Mucosa of descending colon (tissue), 3 donors: ENCODE data around the gene ST3GAL3. TPM values are rescaled to one million over a fixed set of nuclear protein-coding genes. Genes with fewer than 3 reads are reported as not detected.

Experiments used
- ATAC-seq: fragments of 200-7000 bp; cut with Tn5 transposase; one replicate; pipeline ENCODE4 v1.9.1; 2020; ENCODE audit warnings: mild to moderate bottlenecking, moderate library complexity
- DNase-seq, 3 donors: peaks; one replicate each; pipeline ENCODE4 v3.0.0-alpha.2; 2020
- H3K36me3 ChIP-seq: fragments of 200-600 bp; one replicate; pipeline ENCODE4 v1.8.0; 2021; ENCODE audit warnings: low read depth, mild to moderate bottlenecking
- H3K4me1 ChIP-seq: fragments of 200-600 bp; one replicate; pipeline ENCODE4 v1.8.0; 2021; ENCODE audit warnings: low read depth, mild to moderate bottlenecking
- H3K4me3 ChIP-seq: fragments of 200-600 bp; one replicate; pipeline ENCODE4 v1.8.0; 2021; ENCODE audit warnings: mild to moderate bottlenecking
- H3K9me3 ChIP-seq: fragments of 200-600 bp; one replicate; pipeline ENCODE4 v1.8.0; 2021; ENCODE audit warnings: mild to moderate bottlenecking
- intact Hi-C, 2 donors: fragments of 100-400 bp; cut with DNase I in 1 of 2; cut with micrococcal nuclease in 1 of 2; formaldehyde crosslinking; loops; one replicate each; pipeline versions ENCODE4 v1.11.0 to v1.11.1; 2022; cut with DNase I, micrococcal nuclease
- total RNA-seq, 3 donors: library from RNA; stranded (reverse); fragmentation: NEBNext Ultra II Directional in 2 of 3; extraction: Animal tissue kit (Norgen Biotek cat#: 25700) in 2 of 3; gene quantifications; one replicate each; pipeline versions ENCODE4 v1.2.1 to v1.2.4, GENCODE V29; 2021 to 2023
- TF ChIP-seq, protein P1 (sequence below): fragments of 200-600 bp; IDR thresholded peaks from one replicate; pipeline ENCODE4 v1.8.0; 2022; ENCODE audit warnings: antibody characterized with exemption, mild to moderate bottlenecking
- donor health status: DM: no; HTN: no; CAD: no; lungs with moderate emphysema.
- donor health status: DM: no; HTN: no; CAD: no.
- donor health status: DM: no; HTN: yes; CAD: no.

ST3GAL3 gene
- total RNA-seq, 3 donors from 2014 or later, result 9.5 to 26.3 (median 18.2) TPM

DNA sequence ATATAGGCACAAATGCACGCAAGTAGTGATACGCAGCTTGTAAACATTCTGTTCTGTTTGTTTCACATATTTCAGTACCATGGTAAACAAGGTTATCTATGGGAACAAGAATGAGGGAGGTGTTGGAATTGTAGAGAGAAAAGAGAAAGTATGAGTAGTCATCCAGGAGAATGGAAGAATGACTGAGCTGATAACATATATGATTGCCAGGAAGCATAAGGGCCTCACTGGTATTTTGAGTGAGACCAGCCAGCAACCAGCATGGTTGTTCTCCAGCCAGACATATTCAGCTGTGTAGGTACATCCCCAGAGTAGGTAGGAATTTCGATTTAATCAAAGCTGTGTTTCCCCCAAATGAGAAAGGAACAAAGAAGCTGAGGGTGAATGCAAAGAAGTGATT is 167.4 kb downstream of the ST3GAL3 start:
- ATAC-seq (peak; percentile 32), DNase-seq (no peak)
- intact Hi-C loops, result no loop called here
- Histone ChIP-seq H3K4me1 (no peaks in the 10 kb centered on the region), H3K4me3 (no peak overlapping the region), H3K9me3 (no peaks in the 10 kb centered on the region), H3K36me3 (no peaks in the 10 kb centered on the region)
- TF ChIP-seq, protein P1, sequence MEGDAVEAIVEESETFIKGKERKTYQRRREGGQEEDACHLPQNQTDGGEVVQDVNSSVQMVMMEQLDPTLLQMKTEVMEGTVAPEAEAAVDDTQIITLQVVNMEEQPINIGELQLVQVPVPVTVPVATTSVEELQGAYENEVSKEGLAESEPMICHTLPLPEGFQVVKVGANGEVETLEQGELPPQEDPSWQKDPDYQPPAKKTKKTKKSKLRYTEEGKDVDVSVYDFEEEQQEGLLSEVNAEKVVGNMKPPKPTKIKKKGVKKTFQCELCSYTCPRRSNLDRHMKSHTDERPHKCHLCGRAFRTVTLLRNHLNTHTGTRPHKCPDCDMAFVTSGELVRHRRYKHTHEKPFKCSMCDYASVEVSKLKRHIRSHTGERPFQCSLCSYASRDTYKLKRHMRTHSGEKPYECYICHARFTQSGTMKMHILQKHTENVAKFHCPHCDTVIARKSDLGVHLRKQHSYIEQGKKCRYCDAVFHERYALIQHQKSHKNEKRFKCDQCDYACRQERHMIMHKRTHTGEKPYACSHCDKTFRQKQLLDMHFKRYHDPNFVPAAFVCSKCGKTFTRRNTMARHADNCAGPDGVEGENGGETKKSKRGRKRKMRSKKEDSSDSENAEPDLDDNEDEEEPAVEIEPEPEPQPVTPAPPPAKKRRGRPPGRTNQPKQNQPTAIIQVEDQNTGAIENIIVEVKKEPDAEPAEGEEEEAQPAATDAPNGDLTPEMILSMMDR, result no peak

DNA sequence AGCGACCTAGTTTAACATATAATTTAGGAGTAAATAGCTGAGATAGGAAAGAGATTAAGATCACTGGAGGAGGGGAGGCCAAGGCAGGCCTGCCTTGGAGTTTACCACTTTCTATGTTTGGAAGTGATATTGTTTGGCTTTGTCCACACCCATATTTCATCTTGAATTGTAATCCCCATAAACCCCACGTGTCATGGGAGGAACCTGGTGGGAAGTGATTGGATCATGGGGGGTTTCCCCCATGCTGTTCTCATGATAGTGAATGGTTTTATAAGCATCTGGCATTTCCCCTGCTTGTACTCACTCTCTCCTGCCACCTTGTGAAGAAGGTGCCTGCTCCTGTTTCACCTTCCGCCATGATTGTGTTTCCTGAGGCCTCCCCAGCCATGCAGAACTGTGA is 168.0 kb downstream of the ST3GAL3 start:
- intact Hi-C loops, result no loop called here
- no peak overlapping the region for H3K4me3 ChIP-seq
- no peak for DNase-seq
- peak; percentile 51 for ATAC-seq
- TF ChIP-seq, protein P1, result no peak
- H3K9me3 ChIP-seq, result no peaks in the 10 kb centered on the region
- H3K4me1 ChIP-seq, result no peaks in the 10 kb centered on the region
- H3K36me3 ChIP-seq, result no peaks in the 10 kb centered on the region

DNA sequence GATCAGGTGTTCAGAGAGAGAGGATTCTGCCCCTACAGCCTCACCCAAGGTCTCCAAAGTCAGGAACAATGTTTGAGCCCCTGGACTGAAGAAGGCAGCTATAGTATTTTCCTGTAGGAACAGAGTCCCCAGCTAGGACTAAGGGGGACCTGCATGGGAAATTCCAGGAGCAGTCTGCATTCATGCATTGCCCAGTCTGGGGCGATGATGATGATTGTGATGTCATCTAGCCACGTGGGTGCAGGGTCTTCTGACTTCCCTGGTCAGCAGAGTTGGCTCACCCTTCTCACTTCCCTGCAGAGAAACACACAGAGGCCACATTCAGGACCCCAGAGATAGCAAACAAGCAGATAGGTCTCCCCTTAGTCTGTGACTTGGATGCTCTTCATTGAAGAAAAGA is 169.8 kb downstream of the ST3GAL3 start:
- no peaks in the 10 kb centered on the region for H3K9me3 ChIP-seq
- H3K4me3 ChIP-seq, result no peak overlapping the region
- intact Hi-C loops, result no loop called here
- no peaks in the 10 kb centered on the region for H3K4me1 ChIP-seq
- TF ChIP-seq, protein P1, result no peak
- ATAC-seq, result no peak
- DNase-seq, result no peak
- no peaks in the 10 kb centered on the region for H3K36me3 ChIP-seq

DNA sequence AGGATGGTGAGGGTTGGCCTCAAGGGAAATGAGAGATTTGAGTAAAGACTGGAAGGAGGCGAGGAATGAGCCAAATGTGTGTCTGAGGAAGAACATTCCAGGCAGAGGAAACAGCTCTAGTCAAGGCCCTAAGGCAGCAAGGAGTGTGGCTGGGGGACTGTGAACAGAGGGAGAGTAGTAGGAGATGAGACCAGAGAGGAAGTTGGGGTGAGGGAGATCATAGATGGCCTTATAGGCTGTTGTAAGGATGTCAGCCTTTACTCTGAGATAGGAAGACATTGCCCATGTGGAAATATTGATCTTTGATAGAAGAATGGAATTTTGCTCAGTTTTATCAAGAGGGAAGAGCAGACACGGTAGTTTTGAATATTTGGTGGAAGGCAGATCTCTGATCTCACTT is 171.1 kb downstream of the ST3GAL3 start:
- TF ChIP-seq, protein P1, result no peak
- DNase-seq, result no peak
- peaks cover 6% of the 10 kb centered on the region for H3K4me1 ChIP-seq
- ATAC-seq, result no peak
- no peaks in the 10 kb centered on the region for H3K9me3 ChIP-seq
- intact Hi-C loops, result no loop called here
- no peaks in the 10 kb centered on the region for H3K36me3 ChIP-seq
- no peak overlapping the region for H3K4me3 ChIP-seq

DNA sequence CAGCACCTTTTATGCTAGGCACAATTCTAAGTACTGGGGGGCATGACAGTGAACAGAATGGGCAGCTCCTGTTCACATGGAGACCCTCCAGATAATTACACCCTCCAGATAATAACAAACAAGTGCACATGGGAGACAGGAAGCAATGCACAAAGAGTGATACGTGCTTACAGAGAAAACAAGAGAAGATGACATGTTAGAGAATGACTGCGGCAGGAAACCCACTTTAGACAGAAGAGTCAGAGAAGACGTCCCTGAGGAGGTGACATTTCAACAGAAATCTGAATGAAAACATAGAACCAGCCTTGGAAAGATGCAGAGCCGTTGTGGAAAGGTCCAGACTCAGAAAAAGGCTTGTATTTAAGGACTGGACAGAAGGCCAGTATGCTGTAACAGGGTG is 171.5 kb downstream of the ST3GAL3 start:
- Histone ChIP-seq H3K4me1 (peaks cover 10% of the 10 kb centered on the region), H3K4me3 (no peak overlapping the region), H3K9me3 (no peaks in the 10 kb centered on the region), H3K36me3 (no peaks in the 10 kb centered on the region)
- intact Hi-C loops, result no loop called here
- no peak for DNase-seq
- no peak for ATAC-seq
- TF ChIP-seq, protein P1, result no peak

DNA sequence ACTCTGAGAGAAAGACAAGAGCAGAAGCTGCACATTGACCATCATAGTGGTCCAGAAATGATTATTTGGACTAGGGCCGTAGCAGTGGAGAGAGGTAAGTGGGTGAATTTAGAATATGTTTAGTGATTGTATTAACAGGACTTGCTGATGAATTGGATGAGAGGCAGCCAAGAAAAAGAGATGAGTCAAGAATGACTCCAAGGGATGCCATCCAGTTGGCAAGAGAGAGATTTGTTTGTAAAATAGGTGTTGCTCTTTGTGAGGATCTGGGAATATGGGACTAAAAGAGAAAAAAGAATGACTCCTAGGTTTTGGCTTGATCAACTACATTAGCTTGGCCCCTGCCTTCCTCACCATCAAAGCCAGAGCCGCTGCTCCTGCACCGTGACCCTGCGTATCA is 172.1 kb downstream of the ST3GAL3 start:
- H3K4me3 ChIP-seq, result no peak overlapping the region
- TF ChIP-seq, protein P1, result no peak
- ATAC-seq (no peak), DNase-seq (no peak)
- peaks cover 10% of the 10 kb centered on the region for H3K4me1 ChIP-seq
- H3K9me3 ChIP-seq, result no peaks in the 10 kb centered on the region
- intact Hi-C loops, result no loop called here
- no peaks in the 10 kb centered on the region for H3K36me3 ChIP-seq
